A673 (cell line): Measurements from ENCODE around the gene CACNG5. TPM values are rescaled to one million over a fixed set of nuclear protein-coding genes. Genes with fewer than 3 reads are reported as not detected.

Source experiments
- BruUV-seq: library from RNA; stranded (reverse); fragments of 400-500 nt; replicated peaks from 2 replicates; lab custom pipeline; 2021; lab: Mats Ljungman, UMichigan
- CTCF ChIA-PET: fragments of 300-600 bp; sonication (Branson Sonifier 250); formaldehyde crosslinking; loops from one replicate; lab custom pipeline; 2022; ENCODE audit warnings: antibody characterized with exemption; lab: Charles Lee
- POLR2A ChIA-PET: fragments of 300-600 bp; sonication (Branson Sonifier 250); formaldehyde crosslinking; loops from one replicate; lab custom pipeline; 2022; ENCODE audit warnings: antibody characterized with exemption; ENCODE audit not compliant: low non-redundant PET; lab: Charles Lee
- DNase-seq: peaks from one replicate; pipeline ENCODE4 v3.0.0-alpha.2; 2015; ENCODE audit warnings: low spot score
- H3K27ac ChIP-seq: fragments of 200-600 bp; sonication (generic); 2 replicates; pipeline ENCODE4 v1.5.1; 2016; ENCODE audit warnings: mixed run types, low read depth, mild to moderate bottlenecking, mixed read lengths, antibody characterized with exemption, low read length; ENCODE audit not compliant: poor library complexity, severe bottlenecking
- H3K27me3 ChIP-seq: fragments of 200-600 bp; sonication (generic); replicated peaks from 2 replicates; pipeline ENCODE4 v1.6.1; 2017; ENCODE audit warnings: mixed run types, low read depth, mild to moderate bottlenecking, mixed read lengths, antibody characterized with exemption, low read length; ENCODE audit not compliant: insufficient read depth, poor library complexity
- H3K36me3 ChIP-seq: fragments of 200-600 bp; sonication (generic); 2 replicates; pipeline ENCODE4 v1.6.1; 2016; ENCODE audit warnings: mixed run types, mild to moderate bottlenecking, mixed read lengths, antibody characterized with exemption, low read length; ENCODE audit not compliant: insufficient read depth, poor library complexity, severe bottlenecking
- H3K4me1 ChIP-seq: fragments of 200-600 bp; sonication (generic); 2 replicates; pipeline ENCODE4 v1.6.1; 2017; ENCODE audit warnings: mixed run types, mild to moderate bottlenecking, mixed read lengths, antibody characterized with exemption, low read length; ENCODE audit not compliant: insufficient read depth, poor library complexity, severe bottlenecking
- H3K4me3 ChIP-seq: fragments of 200-600 bp; sonication (generic); 2 replicates; pipeline ENCODE4 v1.5.1; 2016; ENCODE audit warnings: low read depth, mixed run types, mild to moderate bottlenecking, mixed read lengths, low read length; ENCODE audit not compliant: poor library complexity, severe bottlenecking
- H3K9me3 ChIP-seq: fragments of 200-600 bp; sonication (generic); 2 replicates; pipeline ENCODE4 v1.6.1; 2016; ENCODE audit warnings: mixed run types, low read depth, mild to moderate bottlenecking, mixed read lengths, antibody characterized with exemption, low read length; ENCODE audit not compliant: poor library complexity, severe bottlenecking
- CTCF ChIP-seq: fragments of 300-800, 200-600 bp; sonication (generic); conservative IDR thresholded peaks from 2 replicates; pipeline ENCODE4 v1.5.1; 2017; ENCODE audit warnings: low read depth, mild to moderate bottlenecking, antibody characterized with exemption, low read length, moderate library complexity, mixed read lengths
- EZH2 ChIP-seq: fragments of 200-600 bp; sonication (generic); IDR thresholded peaks from 2 replicates; pipeline ENCODE4 v1.6.1; 2017; ENCODE audit warnings: borderline replicate concordance, low read depth, mild to moderate bottlenecking, mixed read lengths, antibody characterized with exemption, low read length; ENCODE audit not compliant: poor library complexity, severe bottlenecking
- intact Hi-C: fragments of 100-400 bp; cut with micrococcal nuclease; formaldehyde crosslinking; loops from one replicate; pipeline ENCODE4 v1.10.0; 2022; ENCODE audit not compliant: unreplicated experiment
- total RNA-seq: library from RNA; stranded (reverse); gene quantifications from 2 replicates; pipeline ENCODE4 v1.2.3, GENCODE V29; 2021

CACNG5 gene
- total RNA-seq, 1 experiment from 2014 or later, result 0.88 TPM

GRCh38 chr17:66841744-66842143 is 6.8 kb downstream of the CACNG5 start:
- intact Hi-C loops, result no loop called here
- no peak for DNase-seq
- no peaks in the 10 kb centered on the region for H3K36me3 ChIP-seq
- POLR2A ChIA-PET, result no interaction called here
- H3K27ac ChIP-seq, result no peak overlapping the region
- H3K4me1 ChIP-seq, result no peaks in the 10 kb centered on the region
- TF ChIP-seq EZH2 (no peak), CTCF (no peak)
- no peaks in the 10 kb centered on the region for H3K27me3 ChIP-seq
- BruUV-seq, result no TSS peak
- no peak overlapping the region for H3K4me3 ChIP-seq
- peaks cover 2% of the 10 kb centered on the region for H3K9me3 ChIP-seq
- CTCF ChIA-PET, result no interaction called here

GRCh38 chr17:66842505-66842904 is 7.6 kb downstream of the CACNG5 start:
- ChIA-PET POLR2A (no interaction called here), CTCF (no interaction called here)
- BruUV-seq, result no TSS peak
- intact Hi-C loops, result no loop called here
- no peaks in the 10 kb centered on the region for H3K4me1 ChIP-seq
- H3K27ac ChIP-seq, result no peak overlapping the region
- no peak for DNase-seq
- H3K9me3 ChIP-seq, result peaks cover 9% of the 10 kb centered on the region
- no peaks in the 10 kb centered on the region for H3K36me3 ChIP-seq
- TF ChIP-seq CTCF (no peak), EZH2 (no peak)
- no peak overlapping the region for H3K4me3 ChIP-seq
- no peaks in the 10 kb centered on the region for H3K27me3 ChIP-seq

GRCh38 chr17:66842959-66843358 is 8.0 kb downstream of the CACNG5 start:
- no peak for DNase-seq
- CTCF ChIA-PET, result no interaction called here
- intact Hi-C loops, result no loop called here
- Histone ChIP-seq H3K27me3 (no peaks in the 10 kb centered on the region), H3K9me3 (peaks cover 9% of the 10 kb centered on the region), H3K4me3 (no peak overlapping the region), H3K36me3 (no peaks in the 10 kb centered on the region), H3K27ac (no peak overlapping the region), H3K4me1 (no peaks in the 10 kb centered on the region)
- POLR2A ChIA-PET, result no interaction called here
- no TSS peak for BruUV-seq
- TF ChIP-seq CTCF (no peak), EZH2 (no peak)
